ENCODE results near the gene PRSS23.
"Not testable (repeated sequence)": the region's sequence is repeated elsewhere in the genome, so short reads cannot be mapped to it uniquely, and the experiment has no call there.

PRSS23 gene

GRCh38 chr11:86800076-86800959 is at the start of gene PRSS23:
Gene PRSS23, plus strand, starts transcription at chr11:86800542. Its CDS starts 7,102 bp downstream, at chr11:86807644.
- peak; percentile 73 for DNase-seq

GRCh38 chr11:86753459-86753858 is 46.9 kb upstream of the PRSS23 start:
- DNase-seq, result no peak

- DNase-seq, result no peak
Measured at GRCh38 chr11:86755146-86755545, 45.2 kb upstream of the PRSS23 start.

- no peak for DNase-seq
Measured at GRCh38 chr11:86758171-86758570, 42.2 kb upstream of the PRSS23 start.

- no peak for DNase-seq
Measured at GRCh38 chr11:86760577-86760976, 39.8 kb upstream of the PRSS23 start.

GRCh38 chr11:86761978-86762377 is 38.4 kb upstream of the PRSS23 start:
- DNase-seq, result no peak

GRCh38 chr11:86765203-86765602 is 35.1 kb upstream of the PRSS23 start:
- DNase-seq, result no peak

- DNase-seq, result no peak
Measured at GRCh38 chr11:86765878-86766277, 34.5 kb upstream of the PRSS23 start.

- DNase-seq, result no peak
Measured at GRCh38 chr11:86769219-86769618, 31.1 kb upstream of the PRSS23 start.

GRCh38 chr11:86770473-86771027 is 29.8 kb upstream of the PRSS23 start:
- DNase-seq, result not testable (repeated sequence)

- no peak for DNase-seq
Measured at GRCh38 chr11:86772999-86773398, 27.3 kb upstream of the PRSS23 start.

- no peak for DNase-seq
Measured at GRCh38 chr11:86773513-86774252, 26.7 kb upstream of the PRSS23 start.

GRCh38 chr11:86774417-86774816 is 25.9 kb upstream of the PRSS23 start:
- no peak for DNase-seq

GRCh38 chr11:86775361-86775760 is 25.0 kb upstream of the PRSS23 start:
- DNase-seq, result no peak

GRCh38 chr11:86781546-86781945 is 18.8 kb upstream of the PRSS23 start:
- DNase-seq, result no peak

GRCh38 chr11:86782742-86783141 is 17.6 kb upstream of the PRSS23 start:
- DNase-seq, result no peak

- no peak for DNase-seq
Measured at GRCh38 chr11:86783661-86784060, 16.7 kb upstream of the PRSS23 start.

- no peak for DNase-seq
Measured at GRCh38 chr11:86784241-86784681, 16.1 kb upstream of the PRSS23 start.

GRCh38 chr11:86785576-86785975 is 14.8 kb upstream of the PRSS23 start:
- DNase-seq, result no peak

GRCh38 chr11:86787018-86787536 is 13.3 kb upstream of the PRSS23 start:
- no peak for DNase-seq

- no peak for DNase-seq
Measured at GRCh38 chr11:86787656-86788055, 12.7 kb upstream of the PRSS23 start.

GRCh38 chr11:86790195-86790725 is 10.1 kb upstream of the PRSS23 start:
- DNase-seq, result no peak

Measured in NCI-H1105 treated with DMSO at 0.1 percent for 48 hours (cell line).